Cardiac muscle cell (in vitro differentiated cells and primary cell): ENCODE results near the gene KIF5C. TPM values are rescaled to one million over a fixed set of nuclear protein-coding genes. Genes with fewer than 3 reads are reported as not detected.

Source experiments
- DNase-seq, 2 donors: peaks; one replicate each; pipeline versions ENCODE4 v3.0.0 to v3.0.0-alpha.2; 2010 to 2017; ENCODE audit warnings: low read depth in 1 of 2, low spot score in 1 of 2
- H3K27ac ChIP-seq: fragments of 200-600 bp; sonication (generic); 2 replicates; pipeline ENCODE4 v1.5.1; 2016
- H3K27me3 ChIP-seq: fragments of 200-600 bp; sonication (generic); 2 replicates; pipeline ENCODE4 v1.6.0; 2016; ENCODE audit warnings: control low read depth
- H3K36me3 ChIP-seq: fragments of 200-600 bp; sonication (generic); 2 replicates; pipeline ENCODE4 v1.5.1; 2016; ENCODE audit warnings: control low read depth
- H3K4me1 ChIP-seq: fragments of 200-600 bp; sonication (generic); 2 replicates; pipeline ENCODE4 v1.8.1; 2017; ENCODE audit warnings: low read depth, mild to moderate bottlenecking, mixed run types
- H3K4me3 ChIP-seq: fragments of 200-600 bp; sonication (generic); 2 replicates; pipeline ENCODE4 v1.5.1; 2016; ENCODE audit warnings: mild to moderate bottlenecking
- H3K9me3 ChIP-seq: fragments of 200-600 bp; sonication (generic); 2 replicates; pipeline ENCODE4 v1.5.1; 2017; ENCODE audit warnings: low read depth, mild to moderate bottlenecking, control low read depth
- polyA plus RNA-seq: library from polyadenylated mRNA; unstranded; fragments of >200 nt; fragmentation: Nextera tagmentation; extraction: Ambion mirVana; gene quantifications from 2 replicates; pipeline ENCODE4 v1.2.1, GENCODE V29; 2016
- total RNA-seq: library from RNA; depleted of rRNA; stranded (reverse); fragments of >200 nt; gene quantifications from 2 replicates; pipeline ENCODE4 v1.2.3, GENCODE V29; 2016
- TF ChIP-seq, protein P1 (sequence below): IDR thresholded peaks from 2 replicates; pipeline ENCODE4 v1.5.1; 2012; ENCODE audit warnings: low read depth, mild to moderate bottlenecking, low read length

KIF5C gene
- total and polyA plus RNA-seq, 2 experiments from 2014 or later: 0.82 to 3.0 TPM

- no peak for DNase-seq
- Histone ChIP-seq H3K4me1 (peaks cover 5% of the 10 kb centered on the region), H3K27me3 (no peaks in the 10 kb centered on the region), H3K4me3 (no peak overlapping the region), H3K27ac (no peak overlapping the region), H3K36me3 (no peaks in the 10 kb centered on the region), H3K9me3 (no peaks in the 10 kb centered on the region)
- TF ChIP-seq, protein P1, sequence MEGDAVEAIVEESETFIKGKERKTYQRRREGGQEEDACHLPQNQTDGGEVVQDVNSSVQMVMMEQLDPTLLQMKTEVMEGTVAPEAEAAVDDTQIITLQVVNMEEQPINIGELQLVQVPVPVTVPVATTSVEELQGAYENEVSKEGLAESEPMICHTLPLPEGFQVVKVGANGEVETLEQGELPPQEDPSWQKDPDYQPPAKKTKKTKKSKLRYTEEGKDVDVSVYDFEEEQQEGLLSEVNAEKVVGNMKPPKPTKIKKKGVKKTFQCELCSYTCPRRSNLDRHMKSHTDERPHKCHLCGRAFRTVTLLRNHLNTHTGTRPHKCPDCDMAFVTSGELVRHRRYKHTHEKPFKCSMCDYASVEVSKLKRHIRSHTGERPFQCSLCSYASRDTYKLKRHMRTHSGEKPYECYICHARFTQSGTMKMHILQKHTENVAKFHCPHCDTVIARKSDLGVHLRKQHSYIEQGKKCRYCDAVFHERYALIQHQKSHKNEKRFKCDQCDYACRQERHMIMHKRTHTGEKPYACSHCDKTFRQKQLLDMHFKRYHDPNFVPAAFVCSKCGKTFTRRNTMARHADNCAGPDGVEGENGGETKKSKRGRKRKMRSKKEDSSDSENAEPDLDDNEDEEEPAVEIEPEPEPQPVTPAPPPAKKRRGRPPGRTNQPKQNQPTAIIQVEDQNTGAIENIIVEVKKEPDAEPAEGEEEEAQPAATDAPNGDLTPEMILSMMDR: no peak
Measured at GRCh38 chr2:148952621-148953020, 77.6 kb downstream of the KIF5C start.

DNA sequence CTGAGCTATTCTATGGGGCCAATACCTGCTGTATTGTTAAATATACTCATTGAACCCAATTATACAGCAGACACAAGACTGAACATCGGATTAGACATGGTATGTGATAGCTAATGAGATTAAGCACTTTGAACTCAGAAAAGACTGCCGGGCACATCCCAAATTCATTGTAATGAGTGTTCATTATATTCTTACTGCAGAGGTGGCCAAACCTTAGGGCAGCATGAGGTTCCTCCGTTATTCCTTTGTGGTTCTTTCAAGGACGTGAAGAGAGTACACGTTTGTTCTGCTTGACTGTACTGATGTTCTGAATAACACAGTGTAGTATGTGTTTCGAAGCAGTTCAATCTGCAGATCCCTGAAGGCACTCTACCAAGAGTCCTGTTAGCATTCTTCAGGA lies 78.4 kb downstream of the KIF5C start:
- H3K36me3 ChIP-seq: no peaks in the 10 kb centered on the region
- H3K9me3 ChIP-seq: no peaks in the 10 kb centered on the region
- no peaks in the 10 kb centered on the region for H3K27me3 ChIP-seq
- TF ChIP-seq, protein P1: no peak
- no peak overlapping the region for H3K27ac ChIP-seq
- no peak overlapping the region for H3K4me3 ChIP-seq
- DNase-seq: no peak
- H3K4me1 ChIP-seq: peaks cover 5% of the 10 kb centered on the region

GRCh38 chr2:148954536-148954935 lies 79.5 kb downstream of the KIF5C start:
- H3K4me3 ChIP-seq: no peak overlapping the region
- TF ChIP-seq, protein P1: no peak
- no peaks in the 10 kb centered on the region for H3K27me3 ChIP-seq
- H3K4me1 ChIP-seq: peaks cover 3% of the 10 kb centered on the region
- DNase-seq: no peak
- no peaks in the 10 kb centered on the region for H3K9me3 ChIP-seq
- no peak overlapping the region for H3K27ac ChIP-seq
- no peaks in the 10 kb centered on the region for H3K36me3 ChIP-seq

DNA sequence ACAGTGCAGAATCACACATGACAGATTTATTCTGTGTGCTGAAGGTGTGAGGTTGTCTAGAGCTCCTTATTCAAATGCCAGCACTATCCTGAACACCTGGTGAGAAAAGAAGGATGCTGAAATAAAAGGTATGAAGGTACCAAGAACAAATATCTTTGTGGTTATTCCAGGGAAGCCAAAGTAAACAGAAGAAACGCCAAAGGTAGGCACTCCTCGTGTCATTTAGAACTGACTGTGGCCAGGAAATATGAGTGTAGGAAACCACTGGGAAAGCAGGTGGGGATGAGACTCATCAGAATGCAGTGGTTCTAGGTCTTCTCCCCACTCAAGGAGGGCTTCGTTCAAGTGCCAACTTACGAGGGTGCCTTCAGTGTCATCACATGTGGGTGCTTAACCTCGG lies 80.8 kb downstream of the KIF5C start:
- Histone ChIP-seq H3K27me3 (no peaks in the 10 kb centered on the region), H3K4me3 (no peak overlapping the region), H3K36me3 (no peaks in the 10 kb centered on the region), H3K27ac (no peak overlapping the region), H3K4me1 (no peaks in the 10 kb centered on the region), H3K9me3 (no peaks in the 10 kb centered on the region)
- DNase-seq: no peak
- TF ChIP-seq, protein P1: no peak

DNA sequence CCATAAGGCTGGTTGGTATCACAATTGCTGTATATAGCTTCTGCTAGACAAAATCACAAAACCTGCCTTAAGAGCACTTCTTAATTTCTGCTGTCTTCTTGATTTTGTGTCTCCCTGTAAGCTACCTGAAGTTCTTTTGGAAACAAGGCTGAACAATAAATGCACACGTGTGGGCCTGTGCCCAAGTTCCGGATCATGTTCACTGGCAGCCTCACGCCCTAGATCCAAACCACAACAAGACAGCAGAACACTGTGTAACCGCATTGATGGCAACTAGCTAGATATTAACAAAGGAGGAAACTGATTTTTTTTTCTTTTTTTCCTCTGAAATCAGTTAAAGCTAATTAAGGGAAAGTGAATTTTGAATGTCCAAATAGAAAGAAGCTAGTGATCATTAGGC lies 82.0 kb downstream of the KIF5C start:
- Histone ChIP-seq H3K4me1 (no peaks in the 10 kb centered on the region), H3K4me3 (no peak overlapping the region), H3K27ac (no peak overlapping the region), H3K27me3 (no peaks in the 10 kb centered on the region), H3K9me3 (no peaks in the 10 kb centered on the region), H3K36me3 (no peaks in the 10 kb centered on the region)
- TF ChIP-seq, protein P1: no peak
- no peak for DNase-seq

GRCh38 chr2:148959745-148960144 lies 84.7 kb downstream of the KIF5C start:
- no peaks in the 10 kb centered on the region for H3K36me3 ChIP-seq
- H3K27me3 ChIP-seq: no peaks in the 10 kb centered on the region
- TF ChIP-seq, protein P1: no peak
- no peak for DNase-seq
- H3K4me1 ChIP-seq: no peaks in the 10 kb centered on the region
- H3K27ac ChIP-seq: no peak overlapping the region
- H3K9me3 ChIP-seq: no peaks in the 10 kb centered on the region
- H3K4me3 ChIP-seq: no peak overlapping the region
